Mesenchymal stem cell (in vitro differentiated cells and primary cell): ENCODE results near the gene TSC22D2.
A peak's percentile ranks its signal among the peaks of the same experiment; 100 is the strongest.

Source experiments
- DNase-seq: peaks from one replicate; pipeline ENCODE4 v3.0.0-alpha.2; 2013
- H2AFZ ChIP-seq: one replicate; pipeline ENCODE4 v1.6.1; 2013; ENCODE audit warnings: low read depth, mild to moderate bottlenecking, control low read depth, inconsistent platforms, low read length, moderate library complexity
- H2AK5ac ChIP-seq: 2 replicates; pipeline ENCODE4 v1.6.1; 2013; ENCODE audit warnings: low read length, moderate library complexity, mild to moderate bottlenecking, inconsistent platforms; ENCODE audit not compliant: severe bottlenecking
- H2BK120ac ChIP-seq: one replicate; pipeline ENCODE4 v1.6.1; 2013; ENCODE audit warnings: low read depth, mild to moderate bottlenecking, inconsistent platforms, low read length, moderate library complexity
- H2BK12ac ChIP-seq, 2 experiments: one replicate each; pipeline ENCODE4 v1.6.1; 2013; ENCODE audit warnings: inconsistent platforms in 2 of 2, low read length in 2 of 2, mild to moderate bottlenecking in 2 of 2, moderate library complexity in 2 of 2, control low read depth in 1 of 2
- H2BK15ac ChIP-seq: one replicate; pipeline ENCODE4 v1.6.1; 2013; ENCODE audit warnings: mild to moderate bottlenecking, low read depth, inconsistent platforms; ENCODE audit not compliant: poor library complexity, severe bottlenecking
- H2BK5ac ChIP-seq: 2 replicates; pipeline ENCODE4 v1.6.1; 2013; ENCODE audit warnings: low read depth, mild to moderate bottlenecking, low read length, control low read depth, inconsistent platforms; ENCODE audit not compliant: poor library complexity, severe bottlenecking
- H3K14ac ChIP-seq, 2 experiments: one replicate each; pipeline ENCODE4 v1.6.1; 2013; ENCODE audit warnings: inconsistent platforms in 2 of 2, low read length in 2 of 2, control low read depth in 1 of 2, mild to moderate bottlenecking in 1 of 2, moderate library complexity in 1 of 2
- H3K18ac ChIP-seq, 2 experiments: one replicate each; pipeline ENCODE4 v1.6.1; 2013; ENCODE audit warnings: inconsistent platforms in 2 of 2, low read length in 2 of 2, control low read depth in 1 of 2, low read depth in 1 of 2, mild to moderate bottlenecking in 1 of 2
- H3K23ac ChIP-seq, 2 experiments: one replicate each; pipeline ENCODE4 v1.6.1; 2013; ENCODE audit warnings: inconsistent platforms in 2 of 2, low read length in 2 of 2, mild to moderate bottlenecking in 2 of 2, moderate library complexity in 2 of 2, control low read depth in 1 of 2
- H3K27ac ChIP-seq: 2 replicates; pipeline ENCODE4 v1.5.1; 2013; ENCODE audit warnings: mild to moderate bottlenecking, moderate library complexity, low read length, control low read depth, inconsistent platforms; ENCODE audit not compliant: poor library complexity, severe bottlenecking
- H3K27me3 ChIP-seq, 2 experiments: 2 replicates each; pipeline versions ENCODE4 v1.6.1 to v1.7.0; 2013; ENCODE audit warnings: low read length in 2 of 2, mild to moderate bottlenecking in 2 of 2, moderate library complexity in 2 of 2, control low read depth in 1 of 2, inconsistent platforms in 1 of 2; ENCODE audit not compliant: control insufficient read depth in 1 of 2, insufficient read depth in 1 of 2
- H3K36me3 ChIP-seq, 2 experiments: 2 replicates each; pipeline versions ENCODE4 v1.6.1 to v1.7.0; 2013; ENCODE audit warnings: low read length in 2 of 2, control low read depth in 1 of 2, inconsistent platforms in 1 of 2, low read depth in 1 of 2, mild to moderate bottlenecking in 1 of 2; ENCODE audit not compliant: insufficient read depth in 2 of 2, control insufficient read depth in 1 of 2
- H3K4ac ChIP-seq, 2 experiments: one replicate each; pipeline ENCODE4 v1.6.1; 2013; ENCODE audit warnings: inconsistent platforms in 2 of 2, low read length in 2 of 2, mild to moderate bottlenecking in 2 of 2, moderate library complexity in 2 of 2, control low read depth in 1 of 2, low read depth in 1 of 2
- H3K4me1 ChIP-seq: 2 replicates; pipeline ENCODE4 v1.6.1; 2013; ENCODE audit warnings: low read depth, low read length, control low read depth; ENCODE audit not compliant: control insufficient read depth, insufficient read depth
- H3K4me2 ChIP-seq: 2 replicates; pipeline ENCODE4 v1.6.1; 2013; ENCODE audit warnings: low read length, mild to moderate bottlenecking, inconsistent platforms; ENCODE audit not compliant: poor library complexity, severe bottlenecking
- H3K4me3 ChIP-seq, 2 experiments: 2 replicates each; pipeline versions ENCODE4 v1.5.1 to v1.7.0; 2013; ENCODE audit warnings: low read length in 2 of 2, mild to moderate bottlenecking in 2 of 2, control low read depth in 1 of 2, low read depth in 1 of 2; ENCODE audit not compliant: insufficient read depth in 1 of 2
- H3K79me1 ChIP-seq: replicated peaks from 2 replicates; pipeline ENCODE4 v1.6.1; 2013; ENCODE audit warnings: mild to moderate bottlenecking, control low read depth, low read length, inconsistent platforms; ENCODE audit not compliant: poor library complexity, severe bottlenecking
- H3K9ac ChIP-seq: 2 replicates; pipeline ENCODE4 v1.7.0; 2013; ENCODE audit warnings: mild to moderate bottlenecking, low read length, moderate library complexity
- H3K9me3 ChIP-seq: 2 replicates; pipeline ENCODE4 v1.7.0; 2013; ENCODE audit warnings: mild to moderate bottlenecking, low read length; ENCODE audit not compliant: control insufficient read depth
- H4K8ac ChIP-seq: one replicate; pipeline ENCODE4 v1.6.1; 2013; ENCODE audit warnings: inconsistent platforms, mild to moderate bottlenecking, low read length, moderate library complexity
- H4K91ac ChIP-seq: one replicate; pipeline ENCODE4 v1.6.1; 2013; ENCODE audit warnings: mild to moderate bottlenecking, low read length, inconsistent platforms
- WGBS: methylation state at CpG from one replicate; pipeline ENCODE4 v1.1.7; 2013; ENCODE audit warnings: mixed read lengths; 5-methylcytosine and 5-hydroxymethylcytosine counted together

The TSC22D2 gene

DNA sequence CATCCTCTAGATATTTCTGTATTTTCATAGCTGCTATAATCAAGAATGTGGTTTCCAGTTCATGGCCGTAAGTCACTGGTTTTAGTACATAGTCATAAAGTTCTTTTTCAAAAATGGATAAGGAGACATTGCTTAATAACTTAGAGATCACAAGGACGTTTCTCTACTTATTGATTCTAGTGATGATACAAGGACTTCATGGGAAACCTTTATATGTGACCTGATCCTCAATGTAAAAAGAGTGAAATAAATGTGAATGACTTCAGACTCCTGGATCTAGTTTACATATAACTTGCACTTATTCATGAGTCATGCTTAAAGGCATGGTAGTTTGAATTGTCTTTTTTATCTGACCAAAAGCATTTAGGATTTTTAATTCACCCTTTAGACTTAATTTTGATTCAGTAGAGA is 35.2 kb downstream of the TSC22D2 start:
- no peak overlapping the region for H4K91ac ChIP-seq
- H2BK5ac ChIP-seq = no peak overlapping the region
- peak overlapping the region; percentile 23 for H3K27ac ChIP-seq
- H3K36me3 ChIP-seq = peaks cover 3 to 18% of the 10 kb centered on the region in 2 experiments
- H3K9me3 ChIP-seq = no peaks in the 10 kb centered on the region
- 89% methylated on average over 1 of the region's 2 CpGs for WGBS
- H2BK15ac ChIP-seq = no peak overlapping the region
- peaks cover 3% of the 10 kb centered on the region for H3K4me1 ChIP-seq
- no peak overlapping the region for H3K9ac ChIP-seq
- no peaks in the 10 kb centered on the region for H3K79me1 ChIP-seq
- no peak overlapping the region for H3K23ac ChIP-seq
- H3K4ac ChIP-seq = no peak overlapping the region
- no peak overlapping the region for H2BK12ac ChIP-seq
- no peak overlapping the region for H2AFZ ChIP-seq
- no peak overlapping the region for H3K4me3 ChIP-seq
- H4K8ac ChIP-seq = no peak overlapping the region
- H3K18ac ChIP-seq = no peak overlapping the region
- no peak overlapping the region for H3K14ac ChIP-seq
- DNase-seq = peak; percentile 56
- H3K27me3 ChIP-seq = no peaks in the 10 kb centered on the region
- no peak overlapping the region for H2BK120ac ChIP-seq
- H2AK5ac ChIP-seq = no peak overlapping the region
- no peak overlapping the region for H3K4me2 ChIP-seq

- Histone ChIP-seq H3K9ac (no peak overlapping the region), H2BK120ac (no peak overlapping the region), H3K4ac (no peak overlapping the region), H2BK15ac (no peak overlapping the region), H4K91ac (no peak overlapping the region), H3K18ac (no peak overlapping the region), H3K4me1 (peaks cover 3% of the 10 kb centered on the region), H2AFZ (no peak overlapping the region), H2BK12ac (no peak overlapping the region), H3K27me3 (no peaks in the 10 kb centered on the region), H3K23ac (no peak overlapping the region), H3K79me1 (no peaks in the 10 kb centered on the region), H3K4me2 (no peak overlapping the region), H3K36me3 (peaks cover 3 to 18% of the 10 kb centered on the region in 2 experiments), H3K27ac (no peak overlapping the region), H2AK5ac (no peak overlapping the region), H3K9me3 (no peaks in the 10 kb centered on the region), H2BK5ac (no peak overlapping the region), H4K8ac (no peak overlapping the region), H3K14ac (no peak overlapping the region), H3K4me3 (no peak overlapping the region)
- DNase-seq = no peak
- WGBS = 86% methylated on average over 1 of the region's 2 CpGs
Measured at GRCh38 chr3:150444371-150444770, 36.3 kb downstream of the TSC22D2 start.

DNA sequence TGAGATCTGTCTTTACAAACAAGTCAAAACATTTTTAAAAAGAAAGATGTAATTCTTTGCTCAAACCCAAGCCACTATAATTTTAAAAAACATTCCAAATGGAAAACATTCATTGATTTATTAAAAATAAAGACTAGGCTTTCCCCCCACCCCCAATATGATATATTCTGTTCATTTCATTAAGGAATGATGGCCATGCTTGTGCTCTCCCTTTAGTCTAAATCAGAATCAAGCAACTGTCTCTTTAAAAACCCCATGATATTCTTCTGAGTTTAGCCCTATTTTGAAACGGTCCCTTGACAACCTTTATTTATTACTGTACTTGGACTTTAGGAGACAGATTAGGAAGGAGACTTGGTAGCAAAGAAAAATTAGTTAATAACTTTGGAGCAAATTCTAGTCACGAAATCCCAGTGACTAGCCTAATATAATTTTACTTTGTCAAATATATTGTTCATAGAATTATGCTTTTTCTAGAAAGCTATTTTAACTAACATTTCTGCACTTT is 38.4 kb downstream of the TSC22D2 start:
- no peak for DNase-seq
- Histone ChIP-seq H2BK120ac (no peak overlapping the region), H3K14ac (no peak overlapping the region), H3K36me3 (peaks cover under 1 to 14% of the 10 kb centered on the region in 2 experiments), H3K4me2 (no peak overlapping the region), H3K9ac (no peak overlapping the region), H3K23ac (no peak overlapping the region), H2BK5ac (no peak overlapping the region), H4K8ac (no peak overlapping the region), H2AFZ (no peak overlapping the region), H3K4ac (no peak overlapping the region), H3K79me1 (no peaks in the 10 kb centered on the region), H2AK5ac (no peak overlapping the region), H3K4me1 (peaks cover 3% of the 10 kb centered on the region), H3K27me3 (no peaks in the 10 kb centered on the region), H2BK12ac (no peak overlapping the region), H3K9me3 (no peaks in the 10 kb centered on the region), H4K91ac (no peak overlapping the region), H3K27ac (no peak overlapping the region), H3K4me3 (no peak overlapping the region), H3K18ac (no peak overlapping the region), H2BK15ac (no peak overlapping the region)
- WGBS = no CpG with 5 or more reads among the region's 2 CpGs

- Histone ChIP-seq H3K9me3 (no peaks in the 10 kb centered on the region), H3K79me1 (no peaks in the 10 kb centered on the region), H3K18ac (peak overlapping the region in 1 of 2 experiments; percentile 39), H3K4ac (no peak overlapping the region), H2BK5ac (no peak overlapping the region), H3K27me3 (no peaks in the 10 kb centered on the region), H2AFZ (no peak overlapping the region), H3K14ac (no peak overlapping the region), H2BK15ac (no peak overlapping the region), H2BK12ac (no peak overlapping the region), H3K27ac (peak overlapping the region; percentile 62), H2AK5ac (no peak overlapping the region), H3K23ac (no peak overlapping the region), H4K91ac (no peak overlapping the region), H3K4me1 (peaks cover 3% of the 10 kb centered on the region), H3K9ac (no peak overlapping the region), H3K36me3 (peaks cover 0 to 8% of the 10 kb centered on the region in 2 experiments), H3K4me3 (no peak overlapping the region), H3K4me2 (no peak overlapping the region), H2BK120ac (no peak overlapping the region), H4K8ac (no peak overlapping the region)
- peak; percentile 61 for DNase-seq
- whole genome bisulfite sequencing = 53% methylated on average over 2 of the region's 2 CpGs
Measured at GRCh38 chr3:150447084-150447483, 39.0 kb downstream of the TSC22D2 start.
